Trophoblast cell (in vitro differentiated cells and primary cell): ENCODE measurements around the gene SPTLC1.

ENCODE experiments used
- DNase-seq, 2 donors: peaks; one replicate each; pipeline ENCODE4 v3.0.0-alpha.2; 2016
- H2AFZ ChIP-seq: 2 replicates; pipeline ENCODE4 v1.6.1; 2013; ENCODE audit warnings: low read length, moderate library complexity, mild to moderate bottlenecking; ENCODE audit not compliant: insufficient read depth, poor library complexity
- H2AK5ac ChIP-seq: 2 replicates; pipeline ENCODE4 v1.6.1; 2013; ENCODE audit warnings: mild to moderate bottlenecking, low read length
- H2BK120ac ChIP-seq: 2 replicates; pipeline ENCODE4 v1.6.1; 2013; ENCODE audit warnings: low read length, mild to moderate bottlenecking, moderate library complexity; ENCODE audit not compliant: insufficient read depth, poor library complexity
- H2BK12ac ChIP-seq: 2 replicates; pipeline ENCODE4 v1.6.1; 2013; ENCODE audit warnings: mild to moderate bottlenecking, low read length, moderate library complexity
- H2BK5ac ChIP-seq: 2 replicates; pipeline ENCODE4 v1.6.1; 2013; ENCODE audit warnings: low read length, low read depth, moderate library complexity, mild to moderate bottlenecking; ENCODE audit not compliant: poor library complexity
- H3K14ac ChIP-seq: 2 replicates; pipeline ENCODE4 v1.6.1; 2013; ENCODE audit warnings: mild to moderate bottlenecking, low read length
- H3K18ac ChIP-seq: 2 replicates; pipeline ENCODE4 v1.6.1; 2013; ENCODE audit warnings: mild to moderate bottlenecking, low read length
- H3K23ac ChIP-seq: 2 replicates; pipeline ENCODE4 v1.6.1; 2013; ENCODE audit warnings: low read length
- H3K27ac ChIP-seq: 2 replicates; pipeline ENCODE4 v1.5.1; 2013; ENCODE audit warnings: low read depth, mild to moderate bottlenecking, inconsistent platforms, low read length, moderate library complexity
- H3K27me3 ChIP-seq: 2 replicates; pipeline ENCODE4 v1.6.1; 2013; ENCODE audit warnings: inconsistent platforms, mild to moderate bottlenecking, low read length, moderate library complexity; ENCODE audit not compliant: insufficient read depth
- H3K36me3 ChIP-seq, 2 experiments: 1 replicate in 1 of 2; 2 replicates in 1 of 2; pipeline ENCODE4 v1.6.1; 2013; ENCODE audit warnings: low read length in 2 of 2, mild to moderate bottlenecking in 2 of 2, moderate library complexity in 1 of 2; ENCODE audit not compliant: insufficient read depth in 2 of 2, control insufficient read depth in 1 of 2
- H3K4ac ChIP-seq: 2 replicates; pipeline ENCODE4 v1.6.1; 2013; ENCODE audit warnings: low read depth, mild to moderate bottlenecking, low read length, moderate library complexity
- H3K4me1 ChIP-seq, 2 experiments: 1 replicate in 1 of 2; 2 replicates in 1 of 2; pipeline ENCODE4 v1.6.1; 2013; ENCODE audit warnings: low read length in 2 of 2, mild to moderate bottlenecking in 2 of 2, moderate library complexity in 1 of 2; ENCODE audit not compliant: insufficient read depth in 2 of 2, control insufficient read depth in 1 of 2
- H3K4me2 ChIP-seq: 2 replicates; pipeline ENCODE4 v1.6.1; 2013; ENCODE audit warnings: inconsistent platforms, mild to moderate bottlenecking, low read length, moderate library complexity
- H3K4me3 ChIP-seq: 2 replicates; pipeline ENCODE4 v1.5.1; 2013; ENCODE audit warnings: mild to moderate bottlenecking, low read depth, low read length, inconsistent platforms
- H3K79me1 ChIP-seq: one replicate; pipeline ENCODE4 v1.6.1; 2013; ENCODE audit warnings: low read length
- H3K79me2 ChIP-seq: 2 replicates; pipeline ENCODE4 v1.6.1; 2013; ENCODE audit warnings: low read length, mild to moderate bottlenecking; ENCODE audit not compliant: control insufficient read depth, insufficient read depth, poor library complexity
- H3K9ac ChIP-seq: 2 replicates; pipeline ENCODE4 v1.6.1; 2013; ENCODE audit warnings: mild to moderate bottlenecking, low read length
- H3K9me3 ChIP-seq: 2 replicates; pipeline ENCODE4 v1.6.1; 2013; ENCODE audit warnings: low read depth, mild to moderate bottlenecking, control low read depth, inconsistent platforms, low read length; ENCODE audit not compliant: insufficient read depth
- H4K12ac ChIP-seq: 2 replicates; pipeline ENCODE4 v1.6.1; 2013; ENCODE audit warnings: low read depth, mild to moderate bottlenecking, low read length, moderate library complexity
- H4K8ac ChIP-seq: 2 replicates; pipeline ENCODE4 v1.6.1; 2013; ENCODE audit warnings: low read depth, mild to moderate bottlenecking, low read length, moderate library complexity
- H4K91ac ChIP-seq: one replicate; pipeline ENCODE4 v1.6.1; 2013; ENCODE audit warnings: low read depth, mild to moderate bottlenecking, low read length, moderate library complexity
- WGBS: extraction: QIAGEN DNeasy Blood & Tissue Kit; methylation state at CpG from one replicate; pipeline ENCODE4 v1.1.7; 2013; ENCODE audit warnings: missing lambda C conversion rate; ENCODE audit not compliant: insufficient read length, insufficient coverage; ENCODE audit errors: extremely low coverage; 5-methylcytosine and 5-hydroxymethylcytosine counted together

The SPTLC1 gene

GRCh38 chr9:92077888-92078287, 37.3 kb downstream of the SPTLC1 start:
- H3K9ac ChIP-seq = no peak overlapping the region
- H4K12ac ChIP-seq = no peak overlapping the region
- no peaks in the 10 kb centered on the region for H3K4me1 ChIP-seq
- H3K23ac ChIP-seq = no peak overlapping the region
- no peak overlapping the region for H2BK12ac ChIP-seq
- H2AK5ac ChIP-seq = no peak overlapping the region
- H3K18ac ChIP-seq = no peak overlapping the region
- H3K4ac ChIP-seq = no peak overlapping the region
- no peak overlapping the region for H3K4me3 ChIP-seq
- H3K27ac ChIP-seq = no peak overlapping the region
- no peaks in the 10 kb centered on the region for H3K9me3 ChIP-seq
- no peaks in the 10 kb centered on the region for H3K79me2 ChIP-seq
- no peak overlapping the region for H2AFZ ChIP-seq
- H3K14ac ChIP-seq = no peak overlapping the region
- no peak overlapping the region for H2BK120ac ChIP-seq
- DNase-seq = no peak
- no peak overlapping the region for H4K91ac ChIP-seq
- peaks cover under 1% of the 10 kb centered on the region for H3K79me1 ChIP-seq
- no peak overlapping the region for H2BK5ac ChIP-seq
- H4K8ac ChIP-seq = no peak overlapping the region
- H3K4me2 ChIP-seq = no peak overlapping the region
- H3K36me3 ChIP-seq = peaks cover 19 to 37% of the 10 kb centered on the region in 2 experiments
- H3K27me3 ChIP-seq = no peaks in the 10 kb centered on the region
- WGBS = no CpG with 5 or more reads among the region's 1 CpG

GRCh38 chr9:92071634-92072033, 43.6 kb downstream of the SPTLC1 start:
- Histone ChIP-seq H3K4me2 (no peak overlapping the region), H3K27ac (peak overlapping the region; percentile 46), H3K9ac (no peak overlapping the region), H4K8ac (no peak overlapping the region), H4K91ac (no peak overlapping the region), H3K27me3 (no peaks in the 10 kb centered on the region), H3K9me3 (no peaks in the 10 kb centered on the region), H3K18ac (no peak overlapping the region), H3K4me1 (peaks cover 7 to 13% of the 10 kb centered on the region in 2 experiments), H2AFZ (no peak overlapping the region), H3K36me3 (peaks cover 15 to 27% of the 10 kb centered on the region in 2 experiments), H2BK12ac (no peak overlapping the region), H3K23ac (no peak overlapping the region), H3K4me3 (no peak overlapping the region), H4K12ac (no peak overlapping the region), H3K79me1 (peaks cover 3% of the 10 kb centered on the region), H3K4ac (no peak overlapping the region), H3K14ac (no peak overlapping the region), H2AK5ac (no peak overlapping the region), H2BK120ac (no peak overlapping the region), H2BK5ac (no peak overlapping the region), H3K79me2 (no peaks in the 10 kb centered on the region)
- no CpG with 5 or more reads among the region's 4 CpGs for WGBS
- DNase-seq = no peak

- Histone ChIP-seq H4K91ac (no peak overlapping the region), H3K27ac (no peak overlapping the region), H3K18ac (no peak overlapping the region), H3K79me2 (no peaks in the 10 kb centered on the region), H4K12ac (no peak overlapping the region), H3K4me3 (no peak overlapping the region), H2AK5ac (no peak overlapping the region), H2BK120ac (no peak overlapping the region), H4K8ac (no peak overlapping the region), H3K9me3 (no peaks in the 10 kb centered on the region), H2BK5ac (no peak overlapping the region), H3K4me2 (no peak overlapping the region), H3K9ac (no peak overlapping the region), H2AFZ (no peak overlapping the region), H2BK12ac (no peak overlapping the region), H3K79me1 (no peaks in the 10 kb centered on the region), H3K4me1 (peaks cover 0 to 2% of the 10 kb centered on the region in 2 experiments), H3K27me3 (no peaks in the 10 kb centered on the region), H3K14ac (no peak overlapping the region), H3K4ac (no peak overlapping the region), H3K23ac (no peak overlapping the region), H3K36me3 (peaks cover 13 to 16% of the 10 kb centered on the region in 2 experiments)
- 80% methylated on average over 1 of the region's 5 CpGs for WGBS
- DNase-seq = no peak
These were observed 49.0 kb downstream of the SPTLC1 start for GRCh38 chr9:92066168-92066567.

- H3K4ac ChIP-seq = no peak overlapping the region
- peaks cover 17 to 19% of the 10 kb centered on the region in 2 experiments for H3K36me3 ChIP-seq
- H3K18ac ChIP-seq = no peak overlapping the region
- H3K79me2 ChIP-seq = no peaks in the 10 kb centered on the region
- H2BK12ac ChIP-seq = no peak overlapping the region
- H4K91ac ChIP-seq = no peak overlapping the region
- no peaks in the 10 kb centered on the region for H3K4me1 ChIP-seq
- H3K79me1 ChIP-seq = no peaks in the 10 kb centered on the region
- no peaks in the 10 kb centered on the region for H3K9me3 ChIP-seq
- H2BK5ac ChIP-seq = no peak overlapping the region
- no peak overlapping the region for H2AFZ ChIP-seq
- no peak overlapping the region for H4K8ac ChIP-seq
- H3K4me3 ChIP-seq = no peak overlapping the region
- no peak overlapping the region for H2AK5ac ChIP-seq
- no peak overlapping the region for H3K14ac ChIP-seq
- H2BK120ac ChIP-seq = no peak overlapping the region
- H3K9ac ChIP-seq = no peak overlapping the region
- H3K23ac ChIP-seq = no peak overlapping the region
- WGBS = no CpG with 5 or more reads among the region's 3 CpGs
- no peaks in the 10 kb centered on the region for H3K27me3 ChIP-seq
- no peak for DNase-seq
- H3K27ac ChIP-seq = no peak overlapping the region
- no peak overlapping the region for H3K4me2 ChIP-seq
- H4K12ac ChIP-seq = no peak overlapping the region
These were observed 50.5 kb downstream of the SPTLC1 start for GRCh38 chr9:92064711-92065110.
